IMR-90 (cell line): Measurements from ENCODE around the gene ANGPT4. TPM values are rescaled to one million over a fixed set of nuclear protein-coding genes. Genes with fewer than 3 reads are reported as not detected.

ENCODE experiments used
- ATAC-seq: fragments of 200-7000 bp; cut with Tn5 transposase; 2 replicates; pipeline ENCODE4 v1.9.1; 2020; ENCODE audit warnings: low read depth, mild to moderate bottlenecking, moderate library complexity
- BruUV-seq: library from RNA; stranded (reverse); fragments of 400-500 nt; replicated peaks from 2 replicates; lab custom pipeline; 2021; lab: Mats Ljungman, UMichigan
- CTCF ChIA-PET: fragments of 300-600 bp; formaldehyde crosslinking; extraction: SDS; loops from one replicate; lab custom pipeline; 2021; ENCODE audit warnings: antibody characterized with exemption; lab: Yijun Ruan, JAX
- POLR2A ChIA-PET: fragments of 300-600 bp; sonication (Branson Sonifier 250); formaldehyde crosslinking; loops from one replicate; lab custom pipeline; 2022; ENCODE audit warnings: antibody characterized with exemption; ENCODE audit not compliant: unreplicated experiment; lab: Charles Lee
- DNase-seq: peaks from one replicate; pipeline ENCODE4 v3.0.0; 2013
- H2AFZ ChIP-seq: replicated peaks from 2 replicates; pipeline ENCODE3; 2013; ENCODE audit warnings: low read length, mild to moderate bottlenecking; ENCODE audit not compliant: poor library complexity
- H2AK5ac ChIP-seq: 2 replicates; pipeline ENCODE4 v1.6.1; 2013; ENCODE audit warnings: low read depth, low read length, inconsistent platforms
- H2AK9ac ChIP-seq: replicated peaks from 2 replicates; pipeline ENCODE3; 2013; ENCODE audit warnings: mild to moderate bottlenecking, low read depth, low read length, moderate library complexity; ENCODE audit not compliant: poor library complexity
- H2BK120ac ChIP-seq: 2 replicates; pipeline ENCODE4 v1.6.1; 2013; ENCODE audit warnings: low read depth, low read length, inconsistent platforms
- H2BK15ac ChIP-seq: 3 replicates; pipeline ENCODE4 v1.6.1; 2013; ENCODE audit warnings: low read depth, low read length, inconsistent platforms
- H2BK20ac ChIP-seq: 2 replicates; pipeline ENCODE4 v1.6.1; 2013; ENCODE audit warnings: low read depth, mild to moderate bottlenecking, inconsistent platforms, low read length, moderate library complexity
- H2BK5ac ChIP-seq: 2 replicates; pipeline ENCODE4 v1.6.1; 2013; ENCODE audit warnings: mild to moderate bottlenecking, low read depth, low read length, inconsistent platforms; ENCODE audit not compliant: poor library complexity, severe bottlenecking
- H3K14ac ChIP-seq: replicated peaks from 2 replicates; pipeline ENCODE4 v1.6.1; 2013; ENCODE audit warnings: low read depth, low read length, inconsistent platforms
- H3K18ac ChIP-seq: 2 replicates; pipeline ENCODE4 v1.6.1; 2013; ENCODE audit warnings: low read depth, low read length, control low read depth
- H3K23ac ChIP-seq: 2 replicates; pipeline ENCODE4 v1.6.1; 2013; ENCODE audit warnings: low read depth, low read length, inconsistent platforms
- H3K27ac ChIP-seq: 2 replicates; pipeline ENCODE4 v1.5.1; 2013; ENCODE audit warnings: mild to moderate bottlenecking, control low read depth, low read length; ENCODE audit not compliant: insufficient read depth
- H3K27me3 ChIP-seq: 2 replicates; pipeline ENCODE4 v1.6.1; 2013; ENCODE audit warnings: low read length; ENCODE audit not compliant: control insufficient read depth, insufficient read depth
- H3K36me3 ChIP-seq: 2 replicates; pipeline ENCODE4 v1.6.1; 2013; ENCODE audit warnings: low read length, mixed read lengths; ENCODE audit not compliant: control insufficient read depth, insufficient read depth
- H3K4ac ChIP-seq: 2 replicates; pipeline ENCODE4 v1.6.1; 2013; ENCODE audit warnings: low read depth, low read length, inconsistent platforms
- H3K4me1 ChIP-seq: 2 replicates; pipeline ENCODE4 v1.6.1; 2013; ENCODE audit warnings: low read length, mixed read lengths; ENCODE audit not compliant: control insufficient read depth, insufficient read depth
- H3K4me2 ChIP-seq: 2 replicates; pipeline ENCODE4 v1.6.1; 2013; ENCODE audit warnings: low read depth, mild to moderate bottlenecking, control low read depth, low read length, moderate library complexity
- H3K4me3 ChIP-seq: 2 replicates; pipeline ENCODE4 v1.5.1; 2013; ENCODE audit warnings: low read depth, mild to moderate bottlenecking, control low read depth, low read length, moderate library complexity; ENCODE audit not compliant: insufficient read depth
- H3K56ac ChIP-seq: 2 replicates; pipeline ENCODE4 v1.6.1; 2013; ENCODE audit warnings: low read length, inconsistent platforms; ENCODE audit not compliant: insufficient read depth; ENCODE audit errors: extremely low read depth
- H3K79me1 ChIP-seq, 2 experiments: 2 replicates each; pipeline ENCODE4 v1.6.1; 2013; ENCODE audit warnings: low read length in 2 of 2, inconsistent platforms in 1 of 2, low read depth in 1 of 2
- H3K9ac ChIP-seq: 2 replicates; pipeline ENCODE4 v1.6.1; 2013; ENCODE audit warnings: low read depth, low read length, control low read depth
- H3K9me1 ChIP-seq: 2 replicates; pipeline ENCODE4 v1.6.1; 2013; ENCODE audit warnings: low read length, inconsistent platforms; ENCODE audit not compliant: insufficient read depth
- H3K9me3 ChIP-seq: 2 replicates; pipeline ENCODE4 v1.6.1; 2013; ENCODE audit warnings: low read length; ENCODE audit not compliant: control insufficient read depth, insufficient read depth
- H4K20me1 ChIP-seq: 2 replicates; pipeline ENCODE4 v1.6.1; 2013; ENCODE audit warnings: low read length, inconsistent platforms; ENCODE audit not compliant: insufficient read depth
- H4K5ac ChIP-seq: 2 replicates; pipeline ENCODE4 v1.6.1; 2013; ENCODE audit warnings: mild to moderate bottlenecking, low read depth, low read length, control low read depth
- H4K8ac ChIP-seq, 2 experiments: 2 replicates each; pipeline ENCODE4 v1.6.1; 2013; ENCODE audit warnings: low read depth in 2 of 2, low read length in 2 of 2, control low read depth in 1 of 2, inconsistent platforms in 1 of 2
- H4K91ac ChIP-seq: 2 replicates; pipeline ENCODE4 v1.6.1; 2013; ENCODE audit warnings: low read depth, low read length, inconsistent platforms; ENCODE audit not compliant: insufficient read depth
- CEBPB ChIP-seq: IDR thresholded peaks from 2 replicates; pipeline ENCODE4 v1.6.1; 2012; ENCODE audit warnings: low read depth, low read length, improper control_type of control experiment
- MAFK ChIP-seq: IDR thresholded peaks from 2 replicates; pipeline ENCODE4 v1.6.1; 2012; ENCODE audit warnings: low read depth, low read length, improper control_type of control experiment
- NFE2L2 ChIP-seq: fragments of 150-350 bp; IDR thresholded peaks from 2 replicates; pipeline ENCODE4 v1.6.1; 2016; ENCODE audit warnings: low read depth, mild to moderate bottlenecking, low read length
- SMC3 ChIP-seq: fragments of 150-350 bp; IDR thresholded peaks from 2 replicates; pipeline ENCODE4 v1.6.1; 2016; ENCODE audit warnings: low read depth, mild to moderate bottlenecking, antibody characterized with exemption, low read length, moderate library complexity
- WGBS, 2 experiments: methylation state at CpG; one replicate each; pipeline versions ENCODE4 v1.1.5 to v1.1.7; 2013; ENCODE audit warnings: missing lambda C conversion rate in 2 of 2; ENCODE audit not compliant: insufficient read length in 1 of 2; ENCODE audit errors: extremely low coverage in 2 of 2; 5-methylcytosine and 5-hydroxymethylcytosine counted together
- dilution Hi-C: fragments of 300-500 bp; cut with HindIII; formaldehyde crosslinking; loops from one replicate; pipeline ENCODE4 v1.14.3; 2018; ENCODE audit warnings: low sequenced_read_pairs; ENCODE audit not compliant: unreplicated experiment
- in situ Hi-C: fragments of 300-500 bp; cut with MboI; formaldehyde crosslinking; loops from 3 replicates; pipeline ENCODE4 v1.14.3; 2019; ENCODE audit warnings: low sequenced_read_pairs, inconsistent platforms, mixed read lengths
- intact Hi-C: fragments of 100-400 bp; cut with micrococcal nuclease; formaldehyde crosslinking; loops from 2 replicates; pipeline ENCODE4 v1.10.0; 2022
- polyA plus RNA-seq, 3 experiments: library from polyadenylated mRNA; depleted of rRNA; stranded (reverse); fragments of >200 nt; gene quantifications; 2 replicates each; pipeline ENCODE4 v1.2.3, GENCODE V29; 2012; ENCODE audit warnings: low replicate concordance in 1 of 3
- total RNA-seq: library from RNA; depleted of rRNA; stranded (reverse); fragments of >200 nt; gene quantifications from 2 replicates; pipeline ENCODE4 v1.2.3, GENCODE V29; 2012
- TF ChIP-seq, protein P1 (sequence below): fragments of 150-350 bp; IDR thresholded peaks from 2 replicates; pipeline ENCODE4 v1.6.1; 2016; ENCODE audit warnings: low read depth, mild to moderate bottlenecking, low read length, moderate library complexity, borderline replicate concordance
- TF ChIP-seq, protein P2 (sequence below): conservative IDR thresholded peaks from 2 replicates; pipeline ENCODE4 v1.5.1; 2012; ENCODE audit warnings: mild to moderate bottlenecking, low read depth, low read length, improper control_type of control experiment
- TF ChIP-seq, protein P3 (sequence below): fragments of 150-350 bp; IDR thresholded peaks from 2 replicates; pipeline ENCODE4 v1.6.1; 2017; ENCODE audit warnings: mild to moderate bottlenecking, antibody characterized with exemption, low read length, low read depth

The ANGPT4 gene
- total and polyA plus RNA-seq, 2 of the 4 experiments (the other 2 are of a cell fraction), result not detected

DNA sequence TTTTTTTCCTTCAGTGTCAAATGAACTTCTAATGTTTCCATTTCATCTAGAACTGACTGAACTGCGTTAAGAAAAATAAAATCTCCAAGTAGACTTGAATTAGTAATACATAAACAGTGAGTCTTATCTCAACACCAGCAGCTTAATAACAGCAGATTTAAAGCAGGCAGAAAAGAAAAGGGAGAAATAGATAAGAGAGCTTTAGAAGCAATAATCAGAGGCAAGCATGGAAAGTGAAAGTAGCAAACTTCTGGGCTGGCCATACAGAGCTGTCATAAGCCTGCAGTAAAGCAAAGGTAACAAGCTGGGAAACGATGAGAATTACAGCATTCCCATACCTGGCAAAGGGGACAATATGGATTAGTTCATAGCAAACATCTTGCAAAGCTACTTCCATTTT lies 16.9 kb upstream of the ANGPT4 start:
- H2BK120ac ChIP-seq, result no peak overlapping the region
- in situ Hi-C loops, result no loop called here
- H2BK20ac ChIP-seq, result no peak overlapping the region
- H3K4me1 ChIP-seq, result no peaks in the 10 kb centered on the region
- no peak overlapping the region for H3K4me3 ChIP-seq
- no peak for ATAC-seq
- dilution Hi-C loops, result no loop called here
- H3K4me2 ChIP-seq, result no peak overlapping the region
- DNase-seq, result no peak
- no peak overlapping the region for H4K5ac ChIP-seq
- H3K79me1 ChIP-seq, result no peaks in the 10 kb centered on the region
- H3K23ac ChIP-seq, result no peak overlapping the region
- H3K27me3 ChIP-seq, result no peaks in the 10 kb centered on the region
- no peak overlapping the region for H2AFZ ChIP-seq
- WGBS, 2 experiments, result no CpG with 5 or more reads among the region's 2 CpGs
- no peaks in the 10 kb centered on the region for H3K36me3 ChIP-seq
- ChIA-PET CTCF (interaction anchor here (2.1 kb wide), 1 partner anchor 24 kb away, joined by 6 read pairs; no protein-coding TSS in a partner anchor), POLR2A (no interaction called here)
- no peak for TF ChIP-seq SMC3
- TF ChIP-seq, protein P1, sequence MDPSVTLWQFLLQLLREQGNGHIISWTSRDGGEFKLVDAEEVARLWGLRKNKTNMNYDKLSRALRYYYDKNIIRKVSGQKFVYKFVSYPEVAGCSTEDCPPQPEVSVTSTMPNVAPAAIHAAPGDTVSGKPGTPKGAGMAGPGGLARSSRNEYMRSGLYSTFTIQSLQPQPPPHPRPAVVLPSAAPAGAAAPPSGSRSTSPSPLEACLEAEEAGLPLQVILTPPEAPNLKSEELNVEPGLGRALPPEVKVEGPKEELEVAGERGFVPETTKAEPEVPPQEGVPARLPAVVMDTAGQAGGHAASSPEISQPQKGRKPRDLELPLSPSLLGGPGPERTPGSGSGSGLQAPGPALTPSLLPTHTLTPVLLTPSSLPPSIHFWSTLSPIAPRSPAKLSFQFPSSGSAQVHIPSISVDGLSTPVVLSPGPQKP, result no peak
- TF ChIP-seq, protein P2, sequence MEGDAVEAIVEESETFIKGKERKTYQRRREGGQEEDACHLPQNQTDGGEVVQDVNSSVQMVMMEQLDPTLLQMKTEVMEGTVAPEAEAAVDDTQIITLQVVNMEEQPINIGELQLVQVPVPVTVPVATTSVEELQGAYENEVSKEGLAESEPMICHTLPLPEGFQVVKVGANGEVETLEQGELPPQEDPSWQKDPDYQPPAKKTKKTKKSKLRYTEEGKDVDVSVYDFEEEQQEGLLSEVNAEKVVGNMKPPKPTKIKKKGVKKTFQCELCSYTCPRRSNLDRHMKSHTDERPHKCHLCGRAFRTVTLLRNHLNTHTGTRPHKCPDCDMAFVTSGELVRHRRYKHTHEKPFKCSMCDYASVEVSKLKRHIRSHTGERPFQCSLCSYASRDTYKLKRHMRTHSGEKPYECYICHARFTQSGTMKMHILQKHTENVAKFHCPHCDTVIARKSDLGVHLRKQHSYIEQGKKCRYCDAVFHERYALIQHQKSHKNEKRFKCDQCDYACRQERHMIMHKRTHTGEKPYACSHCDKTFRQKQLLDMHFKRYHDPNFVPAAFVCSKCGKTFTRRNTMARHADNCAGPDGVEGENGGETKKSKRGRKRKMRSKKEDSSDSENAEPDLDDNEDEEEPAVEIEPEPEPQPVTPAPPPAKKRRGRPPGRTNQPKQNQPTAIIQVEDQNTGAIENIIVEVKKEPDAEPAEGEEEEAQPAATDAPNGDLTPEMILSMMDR, result no peak
- no peak for TF ChIP-seq CEBPB
- TF ChIP-seq NFE2L2, result no peak
- no peak for TF ChIP-seq MAFK
- TF ChIP-seq, protein P3, sequence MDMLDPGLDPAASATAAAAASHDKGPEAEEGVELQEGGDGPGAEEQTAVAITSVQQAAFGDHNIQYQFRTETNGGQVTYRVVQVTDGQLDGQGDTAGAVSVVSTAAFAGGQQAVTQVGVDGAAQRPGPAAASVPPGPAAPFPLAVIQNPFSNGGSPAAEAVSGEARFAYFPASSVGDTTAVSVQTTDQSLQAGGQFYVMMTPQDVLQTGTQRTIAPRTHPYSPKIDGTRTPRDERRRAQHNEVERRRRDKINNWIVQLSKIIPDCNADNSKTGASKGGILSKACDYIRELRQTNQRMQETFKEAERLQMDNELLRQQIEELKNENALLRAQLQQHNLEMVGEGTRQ, result no peak
- no TSS peak for BruUV-seq
- H3K14ac ChIP-seq, result no peak overlapping the region
- H3K9me3 ChIP-seq, result peaks cover 3% of the 10 kb centered on the region; the same call in 1 of the 2 replicates
- H3K56ac ChIP-seq, result no peak overlapping the region
- no peak overlapping the region for H4K8ac ChIP-seq
- no peaks in the 10 kb centered on the region for H3K9me1 ChIP-seq
- no peak overlapping the region for H2BK15ac ChIP-seq
- no peak overlapping the region for H4K91ac ChIP-seq
- no peak overlapping the region for H2BK5ac ChIP-seq
- intact Hi-C loops, result no loop called here
- H3K4ac ChIP-seq, result no peak overlapping the region
- no peak overlapping the region for H3K9ac ChIP-seq
- H2AK5ac ChIP-seq, result no peak overlapping the region
- no peak overlapping the region for H3K18ac ChIP-seq
- H3K27ac ChIP-seq, result no peak overlapping the region
- H4K20me1 ChIP-seq, result no peaks in the 10 kb centered on the region
- H2AK9ac ChIP-seq, result no peak overlapping the region
